Measurements from ENCODE around the gene GFOD1. TPM values are rescaled to one million over a fixed set of nuclear protein-coding genes. Genes with fewer than 3 reads are reported as not detected.

Gene GFOD1
- polyA plus RNA-seq, 1 of the 3 experiments (the other 2 are of a cell fraction) = 1.6 TPM

- TF ChIP-seq CTCF (IDR thresholded peaks at IDR 0.05) = no peak
Measured at GRCh38 chr6:13492357-13492756, 5.0 kb upstream of the GFOD1 start (continued).

- no peak overlapping the region for H3K9ac ChIP-seq
- no peaks in the 10 kb centered on the region for H4K20me1 ChIP-seq (ENCODE audit: insufficient read depth)
- no peaks in the 10 kb centered on the region for H3K9me2 ChIP-seq
- no peaks in the 10 kb centered on the region for H3K9me3 ChIP-seq
- H2AFZ ChIP-seq (ENCODE audit: low read depth) = no peak overlapping the region
- H3K4me3 ChIP-seq (ENCODE audit: low read depth in 2 of 2, low read length in 1 of 2) = no peak overlapping the region
- CTCF ChIA-PET = no interaction called here
- no peaks in the 10 kb centered on the region for H3K27me3 ChIP-seq (ENCODE audit: insufficient read depth)
- DNase-seq = no peak
- H3K4me1 ChIP-seq (ENCODE audit: control insufficient read depth in 1 of 2, insufficient read depth in 2 of 2, low read depth in 1 of 2, low read length in 1 of 2) = peaks cover 0 to 4% of the 10 kb centered on the region in 2 experiments; a peak in 1 of 4 replicates
- H3K79me2 ChIP-seq (ENCODE audit: insufficient read depth) = no peaks in the 10 kb centered on the region
- no peak for TF ChIP-seq FOSL2 (IDR thresholded peaks at IDR 0.05; ENCODE audit: borderline replicate concordance, low read depth)
- TF ChIP-seq JUND (IDR thresholded peaks at IDR 0.05) = no peak
- TF ChIP-seq GABPA (IDR thresholded peaks at IDR 0.05; ENCODE audit: low read depth) = no peak
- 86% methylated on average over 3 of the region's 3 CpGs for WGBS (ENCODE audit: low lambda C conversion rate)
- H3K27ac ChIP-seq (ENCODE audit: low read depth in 2 of 2, low read length in 1 of 2) = no peak overlapping the region
- no peaks in the 10 kb centered on the region for H3F3A ChIP-seq (replicated peaks; ENCODE audit: insufficient read depth)
- no peak overlapping the region for H3K4me2 ChIP-seq
- POLR2A ChIA-PET = no interaction called here
- no peaks in the 10 kb centered on the region for H3K36me3 ChIP-seq (replicated peaks in 1 of 2; ENCODE audit: control insufficient read depth in 1 of 2, insufficient read depth in 2 of 2, low read length in 1 of 2)
Measured at GRCh38 chr6:13491538-13491937, 4.1 kb upstream of the GFOD1 start.

GRCh38 chr6:13490402-13490801, 3.0 kb upstream of the GFOD1 start:
- Histone ChIP-seq H3K4me3 (ENCODE audit: low read depth in 2 of 2, low read length in 1 of 2) (no peak overlapping the region), H3F3A (replicated peaks; ENCODE audit: insufficient read depth) (no peaks in the 10 kb centered on the region), H3K9me2 (no peaks in the 10 kb centered on the region), H2AFZ (ENCODE audit: low read depth) (no peak overlapping the region), H3K79me2 (ENCODE audit: insufficient read depth) (0 out of 2 replicates have a peak, but pooled peaks cover 3% of the 10 kb centered on the region), H3K27me3 (ENCODE audit: insufficient read depth) (no peaks in the 10 kb centered on the region), H3K27ac (ENCODE audit: low read depth in 2 of 2, low read length in 1 of 2) (no peak overlapping the region), H4K20me1 (ENCODE audit: insufficient read depth) (no peaks in the 10 kb centered on the region), H3K9me3 (no peaks in the 10 kb centered on the region), H3K4me1 (ENCODE audit: control insufficient read depth in 1 of 2, insufficient read depth in 2 of 2, low read depth in 1 of 2, low read length in 1 of 2) (peaks cover 1 to 10% of the 10 kb centered on the region in 2 experiments; a peak in 3 of 4 replicates), H3K36me3 (replicated peaks in 1 of 2; ENCODE audit: control insufficient read depth in 1 of 2, insufficient read depth in 2 of 2, low read length in 1 of 2) (no peaks in the 10 kb centered on the region), H3K4me2 (no peak overlapping the region), H3K9ac (no peak overlapping the region)
- POLR2A ChIA-PET = no interaction called here
- CTCF ChIA-PET = no interaction called here
- TF ChIP-seq RXRA (IDR thresholded peaks at IDR 0.05; ENCODE audit: borderline replicate concordance, low read depth) (no peak), YY1 (IDR thresholded peaks at IDR 0.05; ENCODE audit: low read depth) (no peak), IRF3 (IDR thresholded peaks at IDR 0.05; ENCODE audit: low read depth, low read length) (no peak), ELF1 (IDR thresholded peaks at IDR 0.05) (no peak), SIN3A (IDR thresholded peaks at IDR 0.05; ENCODE audit: borderline replicate concordance, low read depth, low read length) (no peak), NFIC (IDR thresholded peaks at IDR 0.05; ENCODE audit: borderline replicate concordance) (no peak), USF2 (IDR thresholded peaks at IDR 0.05; ENCODE audit: borderline replicate concordance, low read depth, low read length) (no peak), MAX (IDR thresholded peaks at IDR 0.05; ENCODE audit: low read depth) (no peak), TEAD4 (IDR thresholded peaks at IDR 0.05; ENCODE audit: borderline replicate concordance, insufficient read depth) (no peak), FOXM1 (IDR thresholded peaks at IDR 0.05; ENCODE audit: low read depth) (no peak)
- TF ChIP-seq, protein P1, sequence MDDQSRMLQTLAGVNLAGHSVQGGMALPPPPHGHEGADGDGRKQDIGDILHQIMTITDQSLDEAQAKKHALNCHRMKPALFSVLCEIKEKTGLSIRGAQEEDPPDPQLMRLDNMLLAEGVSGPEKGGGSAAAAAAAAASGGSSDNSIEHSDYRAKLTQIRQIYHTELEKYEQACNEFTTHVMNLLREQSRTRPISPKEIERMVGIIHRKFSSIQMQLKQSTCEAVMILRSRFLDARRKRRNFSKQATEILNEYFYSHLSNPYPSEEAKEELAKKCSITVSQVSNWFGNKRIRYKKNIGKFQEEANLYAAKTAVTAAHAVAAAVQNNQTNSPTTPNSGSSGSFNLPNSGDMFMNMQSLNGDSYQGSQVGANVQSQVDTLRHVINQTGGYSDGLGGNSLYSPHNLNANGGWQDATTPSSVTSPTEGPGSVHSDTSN (IDR thresholded peaks at IDR 0.05) = no peak
- 80% methylated on average over 3 of the region's 3 CpGs for WGBS (ENCODE audit: low lambda C conversion rate)
- DNase-seq = no peak
